ENCODE data around the gene YBX2. TPM values are rescaled to one million over a fixed set of nuclear protein-coding genes. Genes with fewer than 3 reads are reported as not detected.

The YBX2 gene
- total and polyA plus RNA-seq, 10 donors, result 0.09 to 0.40 (median 0.16) TPM; not detected in 4

- H3K27ac ChIP-seq, result peak within 1 kb of the TSS; percentile 89 to 95 (median 93)
- no peak for DNase-seq
- H3K9me3 ChIP-seq, result no peaks in the 10 kb centered on the region
- H3K27me3 ChIP-seq (replicated peaks in 1 of 7), result no peaks in the 10 kb centered on the region
- no peak for TF ChIP-seq POLR2A (IDR thresholded peaks at IDR 0.05)
- no peak for TF ChIP-seq POLR2AphosphoS5 (IDR thresholded peaks at IDR 0.05)
- no peak for TF ChIP-seq CTCF (IDR thresholded peaks at IDR 0.05 in 8 of 11, conservative IDR thresholded peaks at IDR 0.05 in 3 of 11)
- peaks cover 0 to 35% (median 21%) of the 10 kb centered on the region in 6 donors for H3K36me3 ChIP-seq
- WGBS, 5 donors, result 0 to 1% (median 1%) methylated on average over 32 to 50 of the region's 50 CpGs
- intact Hi-C loops (cut with DNase I; ENCODE audit: low total_unique reads), result no loop called here
- H3K4me1 ChIP-seq, result peaks cover 8 to 73% (median 42%) of the 10 kb centered on the region in 6 donors
- H3K4me3 ChIP-seq, result peak within 1 kb of the TSS; percentile 77 to 95 (median 87)
These were observed 34.5 kb upstream of the YBX2 start, which contains the start of gene NEURL4 for GRCh38 chr17:7328840-7329373. TSS of gene NEURL4 (minus strand) at chr17:7329335. CDS start at chr17:7329312, 23 bp downstream.

- peak overlapping the region in 4 of 8 donors; percentile 80 to 95 (median 86) for H3K4me3 ChIP-seq
- DNase-seq, result no peak
- H3K4me1 ChIP-seq, result peaks cover 8 to 69% (median 43%) of the 10 kb centered on the region in 6 donors
- intact Hi-C loops (cut with DNase I; ENCODE audit: low total_unique reads), result no loop called here
- peak overlapping the region in 3 of 8 donors; percentile 92 to 95 (median 95) for H3K27ac ChIP-seq
- no peaks in the 10 kb centered on the region for H3K9me3 ChIP-seq
- TF ChIP-seq CTCF (IDR thresholded peaks at IDR 0.05 in 8 of 11, conservative IDR thresholded peaks at IDR 0.05 in 3 of 11), result no peak
- no peak for TF ChIP-seq POLR2A (IDR thresholded peaks at IDR 0.05)
- TF ChIP-seq POLR2AphosphoS5 (IDR thresholded peaks at IDR 0.05), result no peak
- H3K36me3 ChIP-seq, result peaks cover 0 to 44% (median 30%) of the 10 kb centered on the region in 6 donors
- 80 to 95% (median 91%) methylated on average over 1 of the region's 1 CpG for WGBS, 5 donors
- no peaks in the 10 kb centered on the region for H3K27me3 ChIP-seq (replicated peaks in 1 of 7)
These were observed 33.6 kb upstream of the YBX2 start for GRCh38 chr17:7328009-7328408.

DNA sequence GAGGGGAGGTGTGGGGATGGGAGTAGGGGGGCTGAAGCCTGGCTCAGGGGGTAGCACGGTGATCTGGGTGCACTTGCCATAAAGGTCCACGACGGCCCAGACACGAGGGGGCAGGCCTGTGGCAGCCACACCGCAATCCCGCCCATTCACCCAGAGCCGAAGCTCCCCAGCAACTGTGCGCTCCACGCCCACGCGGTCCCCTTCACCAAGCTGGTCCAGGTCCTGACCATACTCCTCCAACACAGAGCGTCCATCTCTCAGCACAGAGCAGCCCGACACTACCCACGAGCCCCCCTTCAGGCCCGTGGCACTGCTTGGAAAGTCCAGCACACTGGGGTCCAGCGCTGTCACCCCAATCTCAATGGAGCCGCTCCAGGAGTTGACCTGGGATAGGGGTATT, 33.1 kb upstream of the YBX2 start:
- intact Hi-C loops (cut with DNase I; ENCODE audit: low total_unique reads), result no loop called here
- 85 to 94% (median 90%) methylated on average over 15 to 17 of the region's 17 CpGs for WGBS, 5 donors

More for the DNA sequence above, 33.1 kb upstream of the YBX2 start:
- Histone ChIP-seq H3K27ac (no peak overlapping the region), H3K9me3 (no peaks in the 10 kb centered on the region), H3K27me3 (replicated peaks in 1 of 7) (no peaks in the 10 kb centered on the region), H3K4me3 (no peak overlapping the region), H3K4me1 (peaks cover 8 to 64% (median 43%) of the 10 kb centered on the region in 6 donors), H3K36me3 (peaks cover 0 to 50% (median 35%) of the 10 kb centered on the region in 6 donors)
- no peak for DNase-seq
- no peak for TF ChIP-seq CTCF (IDR thresholded peaks at IDR 0.05 in 8 of 11, conservative IDR thresholded peaks at IDR 0.05 in 3 of 11)
- no peak for TF ChIP-seq POLR2A (IDR thresholded peaks at IDR 0.05)
- TF ChIP-seq POLR2AphosphoS5 (IDR thresholded peaks at IDR 0.05), result no peak

Measured in spleen (tissue), 11 donors.